HFFc6 (cell line): ENCODE data around the gene SGMS1. TPM values are rescaled to one million over a fixed set of nuclear protein-coding genes. Genes with fewer than 3 reads are reported as not detected.

Source experiments
- DNase-seq: peaks from one replicate; pipeline ENCODE4 v3.0.0-alpha.2; 2018
- H3K27ac Mint-ChIP-seq: 2 replicates; pipeline ENCODE4 v1.8.0; 2020; ENCODE audit warnings: mild to moderate bottlenecking, mixed read lengths
- H3K27me3 Mint-ChIP-seq: 2 replicates; pipeline ENCODE4 v1.8.0; 2021; ENCODE audit warnings: mild to moderate bottlenecking, moderate library complexity, mixed read lengths; ENCODE audit not compliant: insufficient read depth
- H3K36me3 Mint-ChIP-seq: 2 replicates; pipeline ENCODE4 v1.8.0; 2021; ENCODE audit warnings: low read depth, mixed read lengths
- H3K4me1 Mint-ChIP-seq: 2 replicates; pipeline ENCODE4 v1.8.0; 2020; ENCODE audit warnings: low read depth, mixed read lengths
- H3K4me3 Mint-ChIP-seq: 2 replicates; pipeline ENCODE4 v1.8.0; 2020; ENCODE audit warnings: mild to moderate bottlenecking, moderate library complexity, mixed read lengths
- H3K9me3 Mint-ChIP-seq: 2 replicates; pipeline ENCODE4 v1.8.0; 2020; ENCODE audit warnings: mild to moderate bottlenecking, mixed read lengths
- total RNA-seq, 6 experiments: library from RNA; stranded (reverse); fragmentation: NEBNext Ultra II Directional; extraction: Animal tissue kit (Norgen Biotek cat#: 25700); gene quantifications; 2 replicates in 1 of 6; 3 replicates in 5 of 6; pipeline ENCODE4 v1.2.3, GENCODE V29; 2021
- TF ChIP-seq, protein P1 (sequence below): fragments of 200-600 bp; sonication (generic); IDR thresholded peaks from 2 replicates; pipeline ENCODE4 v1.5.0; 2021; ENCODE audit warnings: antibody characterized with exemption, mild to moderate bottlenecking

The SGMS1 gene
- total RNA-seq, 6 experiments from 2014 or later: 19.6 to 27.5 (median 24.6) TPM

DNA sequence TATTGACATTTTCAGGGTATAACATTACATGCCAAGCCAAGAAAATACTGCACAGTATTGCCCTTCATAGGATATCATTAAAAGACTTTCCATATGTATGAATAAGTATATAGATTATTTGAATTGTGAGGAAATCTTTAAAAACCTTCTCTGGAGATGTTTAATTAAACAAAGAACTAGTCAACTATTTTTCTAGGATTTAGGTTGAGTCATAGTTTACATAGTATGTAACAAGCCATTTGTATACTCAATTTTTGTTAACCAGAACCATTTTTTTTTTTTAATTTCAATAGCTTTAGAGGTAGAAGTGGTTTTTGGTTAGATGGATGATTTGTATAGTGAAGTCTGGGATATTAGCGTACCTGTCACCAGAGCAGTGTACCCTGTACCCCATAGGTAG is 221.3 kb downstream of the SGMS1 start:
- Mint-ChIP-seq H3K27ac (no peak overlapping the region; the same call in 1 of the 2 replicates), H3K4me3 (no peak overlapping the region), H3K36me3 (peaks cover 5% of the 10 kb centered on the region; the same call in 1 of the 2 replicates), H3K4me1 (peaks cover 56% of the 10 kb centered on the region), H3K27me3 (no peaks in the 10 kb centered on the region; the same call in 1 of the 2 replicates), H3K9me3 (no peaks in the 10 kb centered on the region)
- no peak for DNase-seq
- TF ChIP-seq, protein P1, sequence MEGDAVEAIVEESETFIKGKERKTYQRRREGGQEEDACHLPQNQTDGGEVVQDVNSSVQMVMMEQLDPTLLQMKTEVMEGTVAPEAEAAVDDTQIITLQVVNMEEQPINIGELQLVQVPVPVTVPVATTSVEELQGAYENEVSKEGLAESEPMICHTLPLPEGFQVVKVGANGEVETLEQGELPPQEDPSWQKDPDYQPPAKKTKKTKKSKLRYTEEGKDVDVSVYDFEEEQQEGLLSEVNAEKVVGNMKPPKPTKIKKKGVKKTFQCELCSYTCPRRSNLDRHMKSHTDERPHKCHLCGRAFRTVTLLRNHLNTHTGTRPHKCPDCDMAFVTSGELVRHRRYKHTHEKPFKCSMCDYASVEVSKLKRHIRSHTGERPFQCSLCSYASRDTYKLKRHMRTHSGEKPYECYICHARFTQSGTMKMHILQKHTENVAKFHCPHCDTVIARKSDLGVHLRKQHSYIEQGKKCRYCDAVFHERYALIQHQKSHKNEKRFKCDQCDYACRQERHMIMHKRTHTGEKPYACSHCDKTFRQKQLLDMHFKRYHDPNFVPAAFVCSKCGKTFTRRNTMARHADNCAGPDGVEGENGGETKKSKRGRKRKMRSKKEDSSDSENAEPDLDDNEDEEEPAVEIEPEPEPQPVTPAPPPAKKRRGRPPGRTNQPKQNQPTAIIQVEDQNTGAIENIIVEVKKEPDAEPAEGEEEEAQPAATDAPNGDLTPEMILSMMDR: no peak

DNA sequence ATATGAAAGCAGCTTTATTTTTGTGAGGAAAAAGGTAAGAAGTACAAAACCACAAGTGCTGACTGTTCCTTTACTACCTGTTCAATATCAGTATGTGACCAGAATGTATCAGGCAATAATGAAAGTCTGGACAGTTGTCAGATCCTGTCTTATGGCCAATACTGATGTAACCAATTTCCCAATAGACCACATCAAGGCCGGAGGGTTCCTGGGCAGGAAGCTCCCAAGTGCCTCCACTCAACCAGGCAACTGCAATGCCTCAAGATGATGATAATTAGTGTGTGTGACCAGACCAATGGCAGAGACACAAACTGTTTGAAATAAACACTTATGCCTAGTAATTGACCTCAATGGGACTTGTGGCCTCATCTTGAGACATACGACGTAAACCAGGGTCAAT is 223.1 kb downstream of the SGMS1 start:
- Mint-ChIP-seq H3K4me1 (peaks cover 70% of the 10 kb centered on the region), H3K27ac (no peak overlapping the region), H3K27me3 (no peaks in the 10 kb centered on the region), H3K9me3 (no peaks in the 10 kb centered on the region), H3K36me3 (peaks cover 7% of the 10 kb centered on the region; the same call in 1 of the 2 replicates), H3K4me3 (no peak overlapping the region)
- no peak for DNase-seq
- TF ChIP-seq, protein P1: no peak

DNA sequence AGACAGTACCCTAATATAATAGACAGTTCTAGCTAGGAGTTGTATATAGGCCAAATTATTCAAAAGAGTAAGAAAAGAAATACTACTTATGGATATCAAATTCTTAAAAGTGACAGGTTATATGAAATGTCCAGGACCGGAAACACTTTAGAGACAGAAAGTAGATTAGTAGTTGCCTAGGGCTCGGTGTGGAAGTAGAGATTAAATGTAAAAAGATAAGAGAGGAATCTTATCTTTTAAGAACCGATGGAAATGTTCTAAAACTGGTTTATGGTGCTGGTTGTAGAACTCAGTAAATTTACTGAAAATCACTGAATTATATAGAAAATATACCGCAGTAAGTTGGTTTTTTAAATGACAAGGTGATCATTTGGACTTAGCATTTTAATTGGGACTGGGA is 224.9 kb downstream of the SGMS1 start:
- no peak for DNase-seq
- Mint-ChIP-seq H3K9me3 (no peaks in the 10 kb centered on the region), H3K27ac (no peak overlapping the region), H3K27me3 (no peaks in the 10 kb centered on the region), H3K4me3 (no peak overlapping the region), H3K4me1 (peaks cover 69% of the 10 kb centered on the region), H3K36me3 (peaks cover 7% of the 10 kb centered on the region; the same call in 1 of the 2 replicates)
- TF ChIP-seq, protein P1: no peak

DNA sequence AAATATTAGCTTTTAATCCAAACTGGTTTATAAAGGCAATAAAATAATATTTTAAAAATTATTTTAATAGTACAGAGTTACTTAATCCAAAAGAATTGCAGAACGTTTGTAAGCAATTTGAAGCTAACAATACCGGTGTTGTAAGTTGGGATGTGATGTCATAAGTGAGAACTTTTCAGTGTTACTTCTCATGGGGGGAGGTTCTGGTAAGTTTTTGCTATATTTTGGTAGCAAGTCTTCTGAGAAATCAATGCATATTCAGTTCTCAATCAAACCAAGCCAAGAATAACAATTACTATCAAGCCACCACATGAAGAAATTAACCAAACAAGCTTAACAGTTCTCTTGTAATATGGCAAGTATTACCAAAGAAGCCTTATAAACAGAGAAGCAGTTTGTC is 225.4 kb downstream of the SGMS1 start:
- H3K9me3 Mint-ChIP-seq: no peaks in the 10 kb centered on the region
- no peaks in the 10 kb centered on the region for H3K27me3 Mint-ChIP-seq
- no peak for DNase-seq
- H3K4me1 Mint-ChIP-seq: peaks cover 69% of the 10 kb centered on the region
- TF ChIP-seq, protein P1: no peak
- H3K36me3 Mint-ChIP-seq: peaks cover 7% of the 10 kb centered on the region; the same call in 1 of the 2 replicates
- no peak overlapping the region for H3K27ac Mint-ChIP-seq
- H3K4me3 Mint-ChIP-seq: no peak overlapping the region

DNA sequence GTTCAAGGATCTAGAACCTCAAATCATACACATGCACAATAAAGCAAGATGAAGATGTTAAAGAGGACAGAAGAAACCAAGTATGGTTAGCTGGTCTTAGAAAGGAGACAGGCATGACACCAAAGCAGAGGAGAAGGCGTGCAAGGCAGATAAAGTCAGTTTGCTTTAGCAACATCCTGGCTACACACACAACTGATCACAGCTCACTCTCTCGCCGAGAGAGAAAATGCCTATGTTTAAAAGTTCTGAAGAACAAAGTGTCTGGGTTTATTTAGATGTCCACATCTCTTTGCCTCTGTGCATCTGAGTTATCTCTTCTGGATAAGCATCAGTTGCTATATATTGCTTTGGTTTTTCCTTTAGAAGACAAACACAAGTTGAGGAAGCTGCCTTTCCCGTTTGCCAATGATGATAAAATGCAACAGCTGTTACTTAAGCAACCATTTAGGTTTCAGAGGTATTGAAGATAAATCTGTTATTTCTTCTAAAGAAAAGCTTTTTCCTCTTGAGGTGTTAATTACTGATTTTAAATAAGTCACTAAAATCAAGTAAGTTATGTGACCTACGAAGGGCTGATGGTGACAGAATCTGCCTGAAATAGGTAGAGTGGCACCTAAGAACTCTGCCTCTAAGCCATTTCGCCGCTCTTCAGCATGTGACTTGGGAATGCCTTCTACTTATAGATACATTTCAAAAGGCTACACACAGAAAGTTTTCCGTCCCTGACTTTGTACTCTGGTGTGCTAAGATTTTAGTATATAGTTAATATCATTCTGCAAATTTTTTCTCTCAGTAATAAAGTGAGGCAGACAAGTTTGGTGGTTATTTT is 226.2 kb downstream of the SGMS1 start:
- no peaks in the 10 kb centered on the region for H3K27me3 Mint-ChIP-seq
- no peak for DNase-seq
- H3K9me3 Mint-ChIP-seq: no peaks in the 10 kb centered on the region
- H3K36me3 Mint-ChIP-seq: peaks cover 7% of the 10 kb centered on the region; the same call in 1 of the 2 replicates
- peak overlapping the region; percentile 65 for H3K4me3 Mint-ChIP-seq
- TF ChIP-seq, protein P1: no peak
- peak overlapping the region; percentile 72 for H3K27ac Mint-ChIP-seq
- H3K4me1 Mint-ChIP-seq: peaks cover 69% of the 10 kb centered on the region
